Stimulated activated CD4-positive, alpha-beta T cell treated with anti-CD3 and anti-CD28 coated beads, Interleukin-15, amount 100 ng/mL, for 1 hour (primary cell): ENCODE measurements around the gene MSMB.
"Not testable (repeated sequence)": the region's sequence is repeated elsewhere in the genome, so short reads cannot be mapped to it uniquely, and the experiment has no call there.

Experiments used
- DNase-seq, 2 donors: peaks; one replicate each; pipeline ENCODE4 v3.0.0-alpha.2; 2020; ENCODE audit warnings: low read depth in 1 of 2, low spot score in 1 of 2

MSMB gene

DNA sequence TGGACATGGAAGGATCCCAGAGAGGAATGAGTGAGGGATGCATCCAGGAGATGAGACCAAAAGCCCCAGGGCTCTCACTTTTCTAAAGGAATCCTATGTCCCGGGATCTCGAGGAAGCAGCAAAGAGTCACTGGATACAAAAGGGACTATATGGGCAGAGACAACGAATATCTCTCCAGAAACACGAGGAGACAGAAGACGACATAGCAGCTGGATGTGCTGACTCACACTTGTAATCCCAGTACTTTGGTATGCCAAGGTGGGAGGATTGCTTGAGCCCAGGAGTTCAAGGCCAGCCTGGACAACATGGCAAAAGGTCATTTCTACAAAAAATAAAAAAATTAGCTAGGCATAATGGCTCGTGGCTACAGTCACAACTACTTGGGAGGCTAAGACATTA lies 24.7 kb upstream of the MSMB start:
- DNase-seq: no peak

DNA sequence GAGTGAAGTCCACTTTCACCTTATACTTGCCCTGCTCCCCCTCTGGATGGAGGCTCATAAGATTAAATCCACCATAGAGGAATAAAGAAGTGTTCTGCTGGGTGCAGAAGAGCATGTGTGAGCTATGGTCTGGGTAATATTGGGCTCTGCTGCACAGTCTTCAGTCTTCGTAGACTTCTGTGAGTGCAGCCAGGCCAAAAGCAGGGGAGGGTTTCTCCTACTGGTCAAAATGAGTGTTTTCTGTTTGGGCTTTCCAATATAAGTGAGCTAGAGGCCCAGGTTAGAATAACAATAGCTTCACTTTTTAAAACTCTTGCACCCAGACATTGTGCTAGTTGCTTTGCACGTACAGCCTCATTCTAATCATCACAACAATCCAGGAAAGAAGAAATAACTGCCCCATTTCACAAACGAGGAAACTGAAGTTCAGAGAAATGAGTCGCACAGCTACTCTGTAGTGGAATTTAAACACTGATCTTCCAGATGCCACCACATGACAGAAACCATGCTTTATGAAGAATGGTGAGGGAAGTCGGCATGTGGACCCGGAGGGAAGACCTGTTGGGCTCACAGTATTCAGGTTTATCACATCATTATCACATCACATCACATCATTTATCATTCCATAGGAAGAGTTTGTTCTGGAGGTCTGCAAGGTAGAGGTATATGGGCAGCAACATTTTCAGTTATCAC lies 23.8 kb upstream of the MSMB start:
- no peak for DNase-seq

- no peak for DNase-seq
These were observed 22.8 kb upstream of the MSMB start for GRCh38 chr10:46068905-46069304.

DNA sequence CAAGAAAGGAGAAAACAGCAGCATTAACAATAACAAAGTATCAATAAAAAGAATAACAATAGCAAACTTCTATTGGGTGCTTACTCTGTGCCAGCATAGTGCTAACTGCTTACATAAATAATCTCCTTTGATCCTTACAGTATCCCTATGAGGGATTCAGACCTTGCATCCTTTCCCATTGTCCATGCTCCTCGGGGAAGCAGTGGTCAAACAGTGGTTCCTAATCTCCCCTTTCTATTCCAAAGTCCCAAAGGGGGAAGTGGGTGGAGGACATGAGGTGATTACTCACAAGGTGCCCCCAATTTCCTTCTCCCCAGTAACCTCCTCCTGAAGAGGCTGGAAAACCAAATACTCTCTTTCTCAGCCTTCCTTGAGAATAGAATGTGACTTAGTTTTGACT lies 22.0 kb upstream of the MSMB start:
- DNase-seq: no peak

DNA sequence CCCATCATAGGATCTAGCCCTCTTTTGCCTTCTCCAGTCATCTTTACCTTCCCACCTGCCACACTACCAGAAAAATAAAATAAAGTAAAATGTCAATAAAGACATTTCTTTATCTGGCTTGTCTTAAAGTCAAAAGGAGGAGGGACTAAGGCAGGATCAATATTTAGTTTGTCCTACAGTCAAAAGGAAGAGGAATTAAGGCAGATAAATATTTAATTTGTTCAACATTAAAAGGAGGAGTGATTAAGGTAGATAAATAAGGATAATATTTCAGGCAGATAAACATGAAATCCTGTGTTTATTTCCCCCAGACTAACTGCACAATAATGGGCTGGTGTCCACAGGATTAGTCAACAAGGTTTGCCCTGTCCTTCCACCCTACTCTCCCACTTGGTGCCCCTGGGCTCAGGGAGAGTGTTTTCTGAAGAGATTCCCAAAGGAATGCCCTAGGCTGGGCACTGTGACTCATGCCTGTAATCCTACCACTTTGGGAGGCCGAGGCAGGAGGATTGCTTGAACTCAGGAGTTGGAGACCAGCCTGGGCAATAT lies 18.3 kb upstream of the MSMB start:
- no peak for DNase-seq

GRCh38 chr10:46062723-46063428 lies 16.8 kb upstream of the MSMB start:
- DNase-seq: no peak

DNA sequence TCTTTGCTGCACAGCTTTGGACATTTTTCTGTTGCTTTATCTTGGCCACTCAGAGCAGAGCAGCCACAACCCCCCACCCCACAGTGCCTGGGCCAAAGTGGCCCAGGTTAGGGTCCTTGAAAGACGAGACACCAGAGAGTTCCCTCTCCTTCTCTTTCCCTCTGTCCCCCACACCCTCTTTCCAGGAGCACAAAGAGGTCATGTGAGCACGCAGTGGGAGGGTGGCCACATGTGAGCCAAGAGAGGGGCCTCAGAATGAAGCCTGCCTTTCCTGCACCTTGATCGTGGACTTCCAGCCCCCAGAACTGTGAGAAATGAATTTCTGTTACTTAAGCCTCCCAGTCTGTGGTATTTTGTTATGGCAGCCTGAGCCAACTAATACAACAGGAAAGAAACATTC lies 14.6 kb upstream of the MSMB start:
- no peak for DNase-seq

DNA sequence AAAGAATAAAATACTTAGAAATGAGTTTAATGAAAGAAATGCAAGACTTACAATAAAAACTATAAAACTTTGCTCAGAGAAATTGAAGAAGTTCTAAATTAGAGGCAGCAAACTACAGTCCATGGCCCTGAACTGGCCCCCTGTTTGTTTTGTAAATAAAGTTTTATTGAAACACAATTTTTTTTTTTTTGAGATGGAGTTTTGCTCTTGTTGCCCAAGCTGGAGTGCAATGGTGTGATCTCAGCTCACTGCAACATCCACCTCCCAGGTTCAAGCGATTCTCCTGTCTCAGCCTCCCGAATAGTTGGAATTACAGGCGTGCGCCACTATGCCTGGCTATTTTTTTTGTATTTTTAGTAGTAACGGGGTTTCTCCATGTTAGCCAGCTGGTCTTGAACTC lies 11.9 kb upstream of the MSMB start:
- DNase-seq: not testable (repeated sequence)

DNA sequence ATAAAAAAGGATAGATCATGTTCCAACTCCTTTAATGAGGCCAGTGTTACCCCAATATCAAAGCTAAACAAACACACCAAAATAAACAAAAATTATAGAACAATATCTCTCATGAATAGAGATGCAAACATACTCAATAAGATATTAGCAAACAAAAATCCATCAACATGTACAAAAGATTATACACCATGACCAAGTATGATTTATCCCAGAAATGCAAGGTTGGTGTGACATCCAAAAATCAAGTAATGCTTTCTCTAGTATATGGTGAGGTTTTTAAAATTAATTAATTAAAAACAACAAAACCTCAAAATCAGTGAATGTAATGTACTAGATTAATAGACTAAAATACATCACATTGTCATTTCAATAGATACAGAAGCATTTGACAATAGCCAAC lies 11.0 kb upstream of the MSMB start:
- no peak for DNase-seq

- DNase-seq: no peak
These were observed 9.7 kb upstream of the MSMB start for GRCh38 chr10:46055771-46056170.

DNA sequence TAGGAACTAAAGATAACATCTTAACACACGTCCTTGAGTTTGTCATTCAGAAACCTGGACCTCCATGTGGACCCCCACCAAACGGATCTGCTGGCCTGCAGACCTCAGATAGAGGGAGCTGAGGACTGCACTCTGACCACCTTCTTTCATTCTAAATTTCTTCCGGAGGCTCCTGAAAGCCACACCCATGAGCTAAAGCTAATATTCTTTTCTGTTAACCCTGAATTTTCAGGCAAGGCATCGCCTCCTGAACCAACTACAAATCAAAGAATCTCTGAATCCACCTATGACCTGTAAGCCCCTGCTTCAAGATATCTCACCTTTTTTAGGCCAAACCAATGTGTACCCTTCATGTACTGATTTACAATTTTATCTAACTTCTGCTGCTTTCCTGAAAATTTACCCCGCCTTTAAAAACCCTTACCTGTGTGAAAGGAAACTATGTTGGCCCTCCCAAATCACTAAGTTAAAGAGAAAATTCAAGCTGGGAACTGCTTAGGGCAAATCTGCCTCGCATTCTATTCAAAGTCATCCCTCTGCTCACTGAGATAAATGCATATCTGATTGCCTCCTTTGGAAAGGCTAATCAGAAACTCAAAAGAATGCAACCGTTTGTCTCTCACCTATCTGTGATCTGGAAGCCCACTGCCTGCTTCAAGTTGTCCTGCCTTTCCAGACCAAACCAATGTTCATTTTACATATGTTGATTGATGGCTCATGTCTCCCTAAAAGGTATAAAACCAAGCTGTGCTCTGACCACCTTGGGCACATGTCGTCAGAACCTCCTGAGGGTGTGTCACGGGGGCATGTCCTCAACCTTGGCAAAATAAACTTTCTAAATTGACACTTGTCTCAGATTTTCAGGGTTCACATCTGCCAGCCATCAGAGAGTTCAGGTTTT lies 7.7 kb upstream of the MSMB start:
- DNase-seq: no peak

- no peak for DNase-seq
These were observed 6.8 kb upstream of the MSMB start for GRCh38 chr10:46052791-46053375.

DNA sequence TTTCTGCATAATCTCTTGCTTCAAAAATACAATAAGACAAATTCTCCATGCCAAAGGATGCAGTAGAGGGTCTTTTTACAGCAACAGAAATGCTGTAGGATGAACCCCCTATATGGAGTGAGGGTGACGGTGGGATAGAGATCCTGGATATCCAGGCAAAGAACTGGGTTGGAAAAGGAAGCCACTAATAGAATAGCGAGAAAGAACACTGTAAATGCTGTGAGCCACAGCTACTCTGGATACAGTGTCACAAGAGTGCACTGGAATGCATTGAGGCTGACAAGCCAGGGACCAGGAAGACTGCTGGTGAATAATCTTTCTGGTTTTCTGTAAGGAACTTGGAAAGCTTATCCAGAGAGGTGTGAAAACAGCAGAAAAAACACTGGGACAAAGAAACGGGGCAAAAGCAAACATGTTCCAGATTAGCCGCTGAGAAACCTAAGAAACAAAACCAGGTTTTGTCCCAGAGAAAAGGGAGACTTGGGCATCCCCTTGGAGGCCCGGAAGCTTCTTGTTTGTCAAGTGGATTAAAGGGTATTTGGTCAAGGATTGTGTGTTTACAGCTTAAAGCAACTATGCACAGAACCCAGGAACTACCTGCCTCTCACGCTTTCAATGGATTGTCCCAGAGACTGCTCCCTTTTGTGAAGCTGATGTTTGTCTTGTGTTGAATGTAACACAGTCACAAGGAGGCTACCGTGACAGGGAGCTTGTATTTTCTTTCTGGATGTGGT lies 6.2 kb upstream of the MSMB start:
- DNase-seq: no peak

GRCh38 chr10:46050941-46051623 lies 5.0 kb upstream of the MSMB start:
- DNase-seq: no peak

- DNase-seq: not testable (repeated sequence)
These were observed 3.4 kb upstream of the MSMB start for GRCh38 chr10:46049497-46049831.

DNA sequence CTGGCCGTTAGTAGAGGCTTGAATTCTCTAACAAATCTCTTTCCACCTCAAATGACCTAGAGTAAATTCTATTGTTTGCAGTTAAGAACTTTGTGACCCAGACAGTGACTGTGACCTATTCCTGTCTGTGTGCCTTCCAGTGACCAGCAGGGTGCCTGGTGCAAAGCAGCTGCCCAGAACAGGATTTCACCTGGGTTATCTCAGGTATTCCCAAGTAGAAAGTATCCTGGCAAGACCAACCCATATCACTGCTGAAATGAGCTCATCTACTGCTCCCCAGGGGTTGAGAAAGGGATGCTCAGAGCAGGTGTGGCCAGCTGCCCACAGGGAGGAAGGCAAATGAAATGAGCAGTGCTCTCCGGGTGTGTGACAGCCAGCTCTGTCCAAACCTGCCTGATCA lies 2.1 kb upstream of the MSMB start:
- no peak for DNase-seq

- no peak for DNase-seq
These were observed 3.5 kb downstream of the MSMB start for GRCh38 chr10:46042527-46042926.

DNA sequence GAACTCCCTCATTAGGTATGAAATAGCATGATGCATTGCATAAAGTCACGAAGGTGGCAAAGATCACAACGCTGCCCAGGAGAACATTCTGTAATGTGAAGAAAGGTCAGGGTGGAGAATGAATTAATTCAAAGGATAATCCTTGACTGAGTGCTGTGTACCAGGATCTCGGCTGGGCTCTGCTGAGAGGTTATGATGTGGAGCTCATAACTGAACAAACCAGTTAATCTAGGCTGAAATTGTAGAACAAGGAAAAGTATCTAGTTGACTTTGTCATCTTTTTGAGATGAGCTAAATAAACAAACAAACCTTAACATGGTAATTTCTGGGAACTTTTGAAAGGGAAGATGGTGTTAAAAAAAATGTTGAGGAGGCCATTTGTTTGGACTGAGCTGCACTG lies 6.1 kb downstream of the MSMB start:
- no peak for DNase-seq

GRCh38 chr10:46037107-46037825 lies 8.8 kb downstream of the MSMB start:
- no peak for DNase-seq
